ENCODE measurements around the gene ELF1.

DNA sequence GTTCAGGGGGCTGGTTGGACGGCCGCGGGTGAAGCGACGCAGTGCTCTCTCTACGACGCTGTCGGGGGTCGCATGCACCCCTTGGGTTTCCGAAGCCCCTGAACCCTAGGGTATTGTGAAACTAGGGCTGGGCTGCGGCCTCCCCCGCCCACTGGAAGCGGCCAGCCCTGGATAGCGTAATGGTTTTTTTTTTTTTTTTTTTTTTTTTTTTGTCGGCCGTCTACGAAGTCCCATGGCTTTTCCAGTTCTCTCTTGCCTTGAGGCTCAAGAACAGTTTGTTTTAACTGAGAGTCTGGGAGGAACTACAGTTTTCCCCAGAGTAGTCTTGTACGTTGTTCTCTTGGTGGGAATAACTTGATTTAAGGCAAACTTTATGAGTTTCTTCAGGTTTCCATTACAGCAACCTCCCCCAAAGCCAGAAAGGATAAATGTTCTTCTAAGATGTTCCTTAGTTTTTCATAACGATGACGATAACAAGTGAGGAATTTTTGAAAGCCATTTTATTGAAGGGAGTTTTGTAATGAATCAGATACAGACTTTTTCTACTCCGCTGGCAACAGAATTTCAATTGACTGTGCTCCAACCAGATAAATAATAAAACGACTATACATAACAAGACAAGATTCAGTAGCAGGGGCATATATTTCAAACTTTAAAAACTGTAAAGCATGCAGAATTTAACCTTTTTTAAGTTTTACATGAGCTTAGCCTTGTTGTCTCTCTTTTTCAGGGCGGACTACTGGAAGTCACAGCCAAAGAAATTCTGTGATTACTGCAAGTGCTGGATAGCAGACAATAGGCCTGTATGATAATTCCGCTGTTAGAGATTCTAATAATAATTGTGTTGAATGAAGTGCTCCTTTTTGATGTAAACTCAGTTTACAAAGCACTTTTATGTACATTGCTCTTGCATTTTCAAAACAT, 43.1 kb upstream of the ELF1 start:
- TF ChIP-seq EZH2 (IDR thresholded peaks at IDR 0.05) (no peak), POLR2AphosphoS5 (IDR thresholded peaks at IDR 0.05; ENCODE audit: borderline replicate concordance, low read depth, low read length) (no peak)
